ENCODE measurements around the gene CTDSP2.
"Not testable (repeated sequence)": the region's sequence is repeated elsewhere in the genome, so short reads cannot be mapped to it uniquely, and the experiment has no call there.

CTDSP2 gene

GRCh38 chr12:57846577-57847319 is at the start of gene CTDSP2:
CTDSP2 (minus strand) TSS chr12:57846729; CDS start chr12:57846435, 294 bp downstream.
- DNase-seq (ENCODE audit: low read depth), result peak; percentile 99

- DNase-seq (ENCODE audit: low read depth), result peak; percentile 37
These were observed 49.5 kb upstream of the CTDSP2 start for GRCh38 chr12:57896115-57896433.

- DNase-seq (ENCODE audit: low read depth), result peak; percentile 46
These were observed 49.0 kb upstream of the CTDSP2 start for GRCh38 chr12:57895389-57896114.

GRCh38 chr12:57894399-57895292 is 48.1 kb upstream of the CTDSP2 start:
- no peak for DNase-seq (ENCODE audit: low read depth)

- peak; percentile 92 for DNase-seq (ENCODE audit: low read depth)
These were observed 47.2 kb upstream of the CTDSP2 start for GRCh38 chr12:57893431-57894353.

GRCh38 chr12:57892232-57892972 is 45.9 kb upstream of the CTDSP2 start:
- no peak for DNase-seq (ENCODE audit: low read depth)

- DNase-seq (ENCODE audit: low read depth), result no peak
These were observed 45.2 kb upstream of the CTDSP2 start for GRCh38 chr12:57891542-57892228.

- peak; percentile 25 for DNase-seq (ENCODE audit: low read depth)
These were observed 43.9 kb upstream of the CTDSP2 start for GRCh38 chr12:57890191-57891115.

GRCh38 chr12:57889500-57889989 is 43.0 kb upstream of the CTDSP2 start:
- DNase-seq (ENCODE audit: low read depth), result peak; percentile 79

- peak; percentile 83 for DNase-seq (ENCODE audit: low read depth)
These were observed 42.1 kb upstream of the CTDSP2 start for GRCh38 chr12:57888409-57889157.

GRCh38 chr12:57887631-57888408 is 41.3 kb upstream of the CTDSP2 start:
- DNase-seq (ENCODE audit: low read depth), result peak; percentile 92

- DNase-seq (ENCODE audit: low read depth), result not testable (repeated sequence)
These were observed 40.4 kb upstream of the CTDSP2 start for GRCh38 chr12:57886964-57887363.

- no peak for DNase-seq (ENCODE audit: low read depth)
These were observed 40.0 kb upstream of the CTDSP2 start for GRCh38 chr12:57886542-57886941.

- DNase-seq (ENCODE audit: low read depth), result no peak
These were observed 38.7 kb upstream of the CTDSP2 start for GRCh38 chr12:57885207-57885606.

GRCh38 chr12:57883700-57884099 is 37.2 kb upstream of the CTDSP2 start:
- no peak for DNase-seq (ENCODE audit: low read depth)

GRCh38 chr12:57883057-57883456 is 36.5 kb upstream of the CTDSP2 start:
- DNase-seq (ENCODE audit: low read depth), result no peak

- no peak for DNase-seq (ENCODE audit: low read depth)
These were observed 36.0 kb upstream of the CTDSP2 start for GRCh38 chr12:57882575-57882974.
